Measurements from ENCODE around the gene CPT2. TPM values are rescaled to one million over a fixed set of nuclear protein-coding genes. Genes with fewer than 3 reads are reported as not detected.

CPT2 gene
- total and polyA plus RNA-seq, 9 of the 15 experiments (the other 6 are each of a cell fraction or from before 2014, with no cell fraction given) = 7.6 to 25.1 (median 16.8) TPM

- Histone ChIP-seq H3K9me1 (ENCODE audit: control insufficient read depth, insufficient read depth, low read length) (no peaks in the 10 kb centered on the region), H3K27me3 (ENCODE audit: control insufficient read depth in 2 of 2, insufficient read depth in 2 of 2, low read length in 2 of 2) (peaks cover 34 to 58% of the 10 kb centered on the region in 2 experiments), H3K4me3 (no peak overlapping the region), H3K36me3 (ENCODE audit: control insufficient read depth, insufficient read depth, low read length) (no peaks in the 10 kb centered on the region), H3K79me2 (ENCODE audit: control insufficient read depth, insufficient read depth, low read length) (no peaks in the 10 kb centered on the region), H3K4me1 (replicated peaks in 1 of 2; ENCODE audit: control insufficient read depth in 2 of 2, insufficient read depth in 2 of 2, low read length in 2 of 2) (no peaks in the 10 kb centered on the region; a peak in 2 of 5 replicates), H2AFZ (ENCODE audit: low read depth, low read length) (no peak overlapping the region), H3K9me3 (replicated peaks; ENCODE audit: control insufficient read depth, insufficient read depth, low read depth, low read length) (no peaks in the 10 kb centered on the region), H3K9ac (ENCODE audit: insufficient read depth in 1 of 2, low read depth in 2 of 2, low read length in 2 of 2) (no peak overlapping the region), H3K27ac (ENCODE audit: extremely low read depth, low read depth, low read length) (no peak overlapping the region), H3K4me2 (ENCODE audit: insufficient read depth, low read length) (no peak overlapping the region), H4K20me1 (replicated peaks; ENCODE audit: control insufficient read depth, insufficient read depth, low read length) (no peaks in the 10 kb centered on the region)
- 1% methylated on average over 10 of the region's 10 CpGs for WGBS (ENCODE audit: insufficient coverage, low coverage, missing lambda C conversion rate)
- no TSS peak for BruUV-seq (replicated peaks)
- intact Hi-C loops (cut with micrococcal nuclease) = no loop called here
- FAIRE-seq = no peak
- ChIA-PET POLR2A (interaction anchor here (1.1 kb wide), 2 partner anchors 10 to 300 kb away, joined by 3 to 4 read pairs; no protein-coding TSS in a partner anchor), CTCF (ENCODE audit: low intra/inter-chr PET ratio) (interaction anchor here (0.6 kb wide), 1 partner anchor 399 kb away, joined by 4 read pairs; no protein-coding TSS in a partner anchor)
- in situ Hi-C loops (cut with MboI) = loop anchor here (25.0 kb wide), 1 partner anchor 263 kb away; the partner anchor contains the start of gene ECHDC2
- TF ChIP-seq TAF7 (tag; IDR thresholded peaks at IDR 0.05) = no peak
- no peak for TF ChIP-seq PURB (CRISPR knock-in tag; IDR thresholded peaks at IDR 0.05; ENCODE audit: low read depth)
- TF ChIP-seq ESRRB (CRISPR knock-in tag; IDR thresholded peaks at IDR 0.05; ENCODE audit: borderline replicate concordance) = no peak
- no peak for TF ChIP-seq XRCC3 (IDR thresholded peaks at IDR 0.05)
- no peak for TF ChIP-seq RCOR1 (IDR thresholded peaks at IDR 0.05; ENCODE audit: borderline replicate concordance in 1 of 2, low read depth in 2 of 2, low read length in 2 of 2)
- TF ChIP-seq RBM39 (optimal IDR thresholded peaks at IDR 0.05; ENCODE audit: low read depth, low read length) = no peak
- TF ChIP-seq ZNF507 (tag; conservative IDR thresholded peaks at IDR 0.05) = no peak
- TF ChIP-seq NRF1 (conservative IDR thresholded peaks at IDR 0.05 in 1 of 2, IDR thresholded peaks at IDR 0.05 in 1 of 2) = no peak
- no peak for TF ChIP-seq PCBP2 (IDR thresholded peaks at IDR 0.05; ENCODE audit: low read depth, low read length, poor library complexity, severe bottlenecking)
- no peak for DNase-seq (ENCODE audit: extremely low read depth in 1 of 4, low spot score in 3 of 4)
- ATAC-seq = no peak
Measured at GRCh38 chr1:53174971-53175913, 21.4 kb upstream of the CPT2 start.
